ENCODE data around the gene CEP68.
"Not testable (repeated sequence)": the region's sequence is repeated elsewhere in the genome, so short reads cannot be mapped to it uniquely, and the experiment has no call there.

The CEP68 gene

DNA sequence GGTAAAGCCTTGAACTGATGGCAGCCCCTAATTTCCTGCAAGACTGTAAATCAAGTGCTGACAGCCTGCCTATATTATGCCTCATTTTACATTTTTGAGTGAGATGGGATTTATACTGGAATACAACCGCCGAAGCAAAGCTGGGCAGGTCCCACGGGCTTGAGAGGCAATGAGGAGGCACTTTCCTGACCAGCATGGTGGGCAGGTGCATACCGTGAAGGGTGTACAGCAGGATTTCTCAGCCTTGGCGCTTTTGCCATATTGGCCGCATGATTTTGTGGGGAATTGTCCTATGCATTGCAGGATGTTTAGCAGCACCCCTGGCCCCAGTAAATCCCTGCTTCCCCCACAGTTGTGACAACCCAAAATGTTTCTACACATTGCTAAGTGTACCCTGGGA lies 22.8 kb downstream of the CEP68 start:
- no peak for DNase-seq (ENCODE audit: low spot score)

DNA sequence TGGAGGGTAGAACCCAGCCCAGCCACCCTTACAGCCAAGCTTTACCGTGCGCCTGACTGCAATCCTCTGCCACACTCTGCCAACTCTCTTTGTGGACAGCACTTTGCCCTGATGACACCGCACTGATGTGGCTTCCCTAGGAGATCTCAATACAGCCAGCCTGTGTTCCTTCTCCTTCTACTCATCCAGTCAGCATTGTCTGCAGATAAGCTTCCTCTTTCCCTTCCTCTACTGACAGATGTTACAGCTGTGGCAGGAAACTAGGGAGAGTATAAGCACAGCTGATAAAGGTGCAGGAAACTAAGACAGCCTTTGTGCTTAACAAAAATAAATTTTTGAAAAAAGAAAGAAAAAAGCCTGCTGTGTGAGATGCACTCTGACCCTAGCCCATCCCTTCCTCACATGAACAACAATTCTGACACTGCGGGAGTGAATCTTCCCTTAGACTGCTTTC lies 25.0 kb downstream of the CEP68 start:
- no peak for DNase-seq (ENCODE audit: low spot score)

DNA sequence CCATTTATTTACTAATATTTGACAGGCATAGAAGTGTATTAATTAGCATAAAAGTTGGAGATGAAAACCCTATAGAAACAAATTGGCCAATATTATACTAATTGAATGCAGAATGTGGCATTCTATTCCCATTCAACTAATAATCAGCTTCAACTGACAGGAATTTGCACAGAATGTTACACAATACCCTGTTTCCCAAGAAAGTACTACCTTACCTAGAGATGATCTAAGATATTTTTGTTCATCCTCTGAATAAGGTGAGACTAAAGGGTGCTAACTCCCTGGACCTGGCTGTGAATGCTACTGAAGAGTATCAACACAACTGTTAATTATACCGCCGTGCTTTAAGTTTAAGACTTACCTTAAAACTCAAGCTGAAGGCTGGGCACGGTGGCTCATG lies 28.9 kb downstream of the CEP68 start:
- DNase-seq (ENCODE audit: low spot score): no peak

DNA sequence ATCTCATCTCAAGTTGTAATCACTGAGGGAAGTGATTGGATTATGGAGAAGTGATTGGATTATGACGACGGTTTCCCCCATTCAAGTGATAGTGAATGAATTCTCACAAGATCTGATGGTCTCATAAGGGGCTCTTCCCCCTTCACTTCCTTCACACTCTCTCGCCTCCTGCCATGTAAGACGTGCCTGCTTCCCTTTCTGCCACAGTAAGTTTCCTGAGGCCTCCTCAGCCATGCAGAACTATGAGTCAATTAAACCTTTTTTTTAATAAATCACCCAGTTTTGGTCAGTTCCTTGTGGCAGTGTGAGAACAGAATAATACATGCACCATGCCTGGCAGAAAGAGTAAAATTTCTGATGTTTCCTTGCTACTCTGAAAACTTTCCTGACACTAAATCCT lies 36.6 kb downstream of the CEP68 start:
- no peak for DNase-seq (ENCODE audit: low spot score)

DNA sequence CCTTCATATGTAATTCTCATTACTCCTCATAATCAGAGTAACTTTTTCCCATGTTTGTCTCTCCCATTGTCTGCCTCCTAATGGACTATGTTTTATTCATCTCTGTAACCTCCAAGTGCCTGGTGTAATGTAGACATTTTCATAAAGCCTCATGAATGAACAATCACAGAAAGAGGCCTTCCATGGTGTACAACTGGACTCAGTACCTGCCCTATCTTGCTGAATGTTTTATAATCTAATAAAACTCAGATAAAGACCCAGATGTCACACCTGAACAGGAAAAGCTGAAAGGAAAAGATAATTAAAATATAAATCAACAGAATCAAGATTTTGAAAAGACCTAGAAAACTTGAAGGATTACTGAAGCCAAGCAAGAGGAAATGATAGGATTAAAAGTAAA lies 37.0 kb downstream of the CEP68 start:
- DNase-seq (ENCODE audit: low spot score): no peak

DNA sequence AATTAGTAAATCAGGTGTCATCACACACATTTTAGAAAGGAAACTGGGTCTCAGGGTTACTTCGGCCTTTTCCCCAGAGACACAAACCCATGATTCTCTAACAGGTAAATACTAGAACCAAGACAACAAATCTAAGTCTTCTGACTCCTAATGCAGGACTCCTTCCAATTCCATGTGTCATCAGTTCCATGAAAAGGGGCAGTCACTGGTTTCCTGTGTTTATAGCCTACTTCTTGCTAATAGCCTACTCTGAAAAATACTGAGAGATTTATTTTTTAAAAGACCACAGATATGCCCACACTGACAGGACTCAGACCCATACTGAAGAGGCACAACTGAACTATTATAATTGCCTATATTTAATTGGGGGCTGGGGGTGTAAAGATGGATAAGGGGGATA lies 40.7 kb downstream of the CEP68 start:
- no peak for DNase-seq (ENCODE audit: low spot score)

DNA sequence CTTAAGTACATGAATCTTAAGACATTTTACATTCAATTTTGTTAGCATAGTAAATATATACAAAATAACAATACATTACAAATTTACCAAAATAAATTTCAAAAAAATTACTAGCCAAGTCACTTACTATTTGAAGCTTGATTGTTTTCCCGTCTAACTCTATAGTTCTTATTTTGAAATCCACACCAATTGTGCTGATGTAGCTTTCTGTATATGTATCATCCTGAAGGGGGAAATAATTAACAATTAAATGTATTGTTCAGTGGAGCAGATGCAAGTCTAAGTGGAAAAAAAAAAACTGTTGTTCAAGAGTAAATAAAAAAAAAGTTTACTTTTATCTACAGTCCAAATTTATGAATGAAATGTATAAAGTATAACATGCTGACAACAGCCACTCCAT lies 41.6 kb downstream of the CEP68 start:
- DNase-seq (ENCODE audit: low spot score): no peak

DNA sequence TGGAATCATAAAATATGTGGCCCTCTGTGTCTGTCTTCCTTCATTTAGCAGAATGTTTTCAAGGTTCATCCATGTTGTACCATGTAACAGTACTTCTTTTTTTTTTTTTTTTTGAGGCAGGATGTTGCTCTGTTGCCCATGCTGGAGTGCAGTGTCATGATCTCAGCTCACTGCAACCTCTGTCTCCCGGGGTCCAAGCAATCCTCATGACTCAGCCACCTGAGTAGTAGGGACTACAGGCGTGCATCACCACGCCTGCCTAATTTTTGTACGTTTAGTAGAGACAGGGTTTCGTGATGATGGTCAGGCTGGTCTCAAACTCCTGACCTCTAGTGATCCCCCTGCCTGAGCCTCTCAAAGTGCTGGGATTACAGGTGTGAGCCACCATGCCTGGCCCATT lies 42.5 kb downstream of the CEP68 start:
- no peak for DNase-seq (ENCODE audit: low spot score)

DNA sequence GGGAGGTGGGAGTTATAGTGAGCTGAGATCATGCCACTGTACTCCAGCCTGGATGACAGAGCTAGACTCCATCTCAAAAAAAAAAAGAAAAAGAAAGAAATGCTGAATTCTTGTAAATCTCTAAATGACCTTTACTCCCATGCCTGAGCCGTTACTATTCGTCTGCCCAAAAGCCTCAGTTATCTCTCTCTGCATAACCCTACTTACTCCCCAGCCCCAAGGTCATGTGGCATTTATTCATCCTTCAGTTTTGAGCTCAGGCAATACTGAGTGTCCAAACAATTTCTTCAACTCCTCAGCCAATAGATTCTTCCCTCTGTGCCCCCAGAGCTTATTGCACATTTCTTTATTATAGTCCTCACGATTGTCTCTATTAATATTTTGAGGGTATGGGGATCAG lies 44.9 kb downstream of the CEP68 start:
- DNase-seq (ENCODE audit: low spot score): no peak

DNA sequence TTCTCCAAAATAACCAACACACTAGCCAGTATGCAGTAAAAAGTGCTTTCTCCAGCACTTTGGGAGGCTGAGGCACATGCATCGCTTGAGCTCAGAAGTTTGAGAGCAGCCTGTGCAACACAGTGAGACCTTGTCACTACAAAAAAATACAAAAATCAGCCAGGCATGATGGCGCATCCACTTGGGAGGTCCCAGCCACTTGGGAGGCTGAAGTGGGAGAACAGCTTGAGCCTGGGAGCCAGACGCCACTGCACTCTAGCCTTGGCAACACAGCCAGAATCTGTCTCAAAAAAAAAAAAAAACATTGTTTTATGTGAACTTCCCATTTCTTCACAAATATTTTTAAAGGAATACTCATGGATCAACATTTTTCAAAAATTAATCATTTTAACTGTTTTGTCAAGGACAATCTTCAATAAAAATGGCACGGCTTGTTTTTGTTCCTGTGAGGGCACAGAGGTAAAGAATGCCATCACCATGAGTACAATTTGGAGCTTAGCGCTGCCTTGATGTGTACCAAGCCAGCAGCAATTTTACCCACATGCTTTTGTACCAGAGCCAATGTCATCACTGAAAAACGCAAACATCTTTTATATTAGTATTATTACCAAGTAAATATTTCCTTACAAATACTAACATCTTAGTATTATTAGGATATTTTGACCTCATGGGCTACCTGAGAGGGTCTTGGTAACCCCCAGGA lies 46.9 kb downstream of the CEP68 start:
- peak; percentile 25 for DNase-seq (ENCODE audit: low spot score)

DNA sequence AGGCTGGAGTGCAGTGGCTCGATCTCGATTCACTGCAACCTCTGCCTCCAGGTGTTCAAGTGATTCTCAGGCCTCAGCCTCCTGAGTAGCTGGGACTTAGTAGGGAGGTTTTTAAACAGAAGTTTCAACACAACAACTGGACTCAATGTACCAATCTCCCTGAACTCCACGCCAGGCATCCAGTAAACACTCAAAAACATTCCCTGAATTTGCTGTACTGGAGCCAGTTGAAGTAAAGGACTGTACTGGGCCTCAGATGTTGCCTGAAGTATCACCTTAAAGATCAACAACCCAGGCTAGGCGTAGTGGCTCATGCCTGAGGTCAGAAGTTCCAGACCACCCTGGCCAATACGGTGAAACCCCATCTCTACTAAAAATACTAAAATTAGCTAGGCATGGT lies 51.3 kb downstream of the CEP68 start:
- DNase-seq (ENCODE audit: low spot score): no peak

DNA sequence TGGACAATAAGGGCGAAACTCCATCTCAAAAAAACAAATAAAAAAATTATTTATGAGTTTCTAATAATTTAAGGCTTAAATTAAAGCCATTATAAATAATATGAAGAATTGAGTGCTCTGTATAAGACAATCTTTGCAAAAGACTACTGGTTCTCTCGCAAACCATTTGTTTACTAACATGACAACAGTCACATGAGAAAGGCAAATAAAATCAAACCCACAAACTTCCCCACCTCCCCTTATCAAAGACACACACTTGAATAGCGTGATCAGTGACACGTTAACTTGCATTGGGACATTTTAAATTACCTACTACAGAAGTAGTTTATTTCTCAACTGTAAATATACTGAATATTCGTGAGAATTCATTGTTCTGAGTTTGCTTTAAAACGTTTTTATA lies 52.6 kb downstream of the CEP68 start:
- no peak for DNase-seq (ENCODE audit: low spot score)

DNA sequence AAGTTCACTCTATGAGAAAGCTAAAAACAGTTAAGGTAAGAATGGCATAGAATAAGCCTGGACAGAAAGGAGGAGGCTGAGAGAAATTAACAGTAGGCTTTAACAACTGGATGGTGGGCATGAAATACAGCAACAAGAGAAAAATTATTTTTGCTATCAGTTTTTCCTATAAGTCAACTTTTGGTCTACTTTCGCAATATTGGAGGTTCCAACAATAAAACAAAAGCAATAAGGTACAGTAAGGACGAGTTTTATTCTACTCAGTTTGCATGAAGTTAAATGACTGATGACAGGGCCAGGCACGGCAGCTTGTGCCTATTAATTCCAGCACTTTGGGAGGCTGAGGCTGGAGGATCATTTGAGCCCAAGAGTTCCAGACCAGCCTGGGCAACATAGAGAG lies 56.4 kb downstream of the CEP68 start:
- no peak for DNase-seq (ENCODE audit: low spot score)

DNA sequence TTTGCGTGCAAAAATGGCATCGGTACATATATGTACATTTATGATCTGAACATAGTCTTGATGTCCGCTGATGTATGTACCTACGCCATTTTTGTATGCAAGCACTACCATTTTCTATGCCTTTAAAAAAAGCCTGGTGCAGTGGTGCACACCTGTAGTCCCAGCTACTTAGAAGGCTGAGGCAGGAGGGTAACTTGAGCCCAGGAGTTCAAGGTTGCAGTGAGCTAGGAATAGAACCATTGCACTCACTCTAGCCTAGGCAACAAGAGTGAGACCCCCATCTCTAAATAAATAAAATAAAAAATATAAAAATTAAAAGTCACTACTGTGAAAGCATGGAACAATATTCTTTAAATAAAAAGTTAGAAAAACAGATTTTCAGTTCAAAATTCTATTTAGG lies 57.0 kb downstream of the CEP68 start:
- DNase-seq (ENCODE audit: low spot score): no peak

DNA sequence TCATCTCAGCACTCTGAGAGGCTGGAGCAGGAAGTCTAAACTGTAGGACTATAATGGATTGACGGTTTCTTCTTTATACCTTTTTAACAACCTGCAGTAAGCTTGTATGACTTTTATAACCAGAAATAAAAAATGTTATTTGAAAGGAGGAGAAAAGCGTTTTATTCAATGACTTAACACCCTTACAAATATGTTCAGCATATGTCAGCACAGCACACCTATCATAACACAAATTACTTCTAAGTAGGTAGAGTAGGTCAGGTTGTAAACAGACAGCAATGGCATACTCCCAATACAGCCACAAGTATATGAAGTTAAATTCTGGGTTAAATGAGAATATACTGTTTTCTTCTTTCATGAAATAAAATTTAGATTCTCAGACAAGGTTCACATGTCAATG lies 57.6 kb downstream of the CEP68 start:
- no peak for DNase-seq (ENCODE audit: low spot score)

DNA sequence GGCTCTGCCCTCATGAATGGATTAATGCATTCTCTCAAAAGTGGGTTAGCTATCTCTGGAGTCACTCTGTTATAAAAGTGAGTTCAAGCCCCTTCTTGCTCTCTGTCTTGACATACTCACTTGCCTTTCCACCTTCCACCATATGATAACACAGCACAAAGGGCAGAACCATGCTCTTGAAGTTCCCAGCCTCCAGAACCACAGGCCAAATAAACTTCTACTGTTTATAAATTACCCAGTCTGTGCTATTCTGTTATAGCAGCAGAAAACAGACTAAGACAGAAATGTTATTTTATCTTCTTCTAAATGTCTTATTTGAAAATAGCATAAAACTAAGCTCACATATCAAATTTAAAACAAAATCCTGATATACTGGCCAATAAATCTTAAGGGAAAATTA lies 58.7 kb downstream of the CEP68 start:
- no peak for DNase-seq (ENCODE audit: low spot score)

DNA sequence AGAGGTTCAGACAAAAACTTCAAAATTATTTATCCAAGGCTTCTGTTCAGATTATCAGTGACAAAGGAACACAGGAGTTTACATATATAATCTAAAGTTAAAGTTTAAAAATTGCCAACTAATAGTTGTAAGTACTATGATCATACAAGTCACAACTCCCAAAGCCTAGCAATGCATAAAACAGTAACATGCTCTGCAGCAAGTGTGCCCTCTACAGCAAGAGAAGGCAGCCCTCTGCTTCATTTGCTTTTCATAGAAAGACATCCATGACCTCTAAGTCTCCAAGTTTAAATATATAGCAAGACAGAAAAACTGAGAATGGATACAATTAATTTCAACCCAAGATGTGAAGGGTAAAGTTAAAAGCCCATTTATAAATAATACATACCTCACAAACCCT lies 60.4 kb downstream of the CEP68 start:
- no peak for DNase-seq (ENCODE audit: low spot score)

DNA sequence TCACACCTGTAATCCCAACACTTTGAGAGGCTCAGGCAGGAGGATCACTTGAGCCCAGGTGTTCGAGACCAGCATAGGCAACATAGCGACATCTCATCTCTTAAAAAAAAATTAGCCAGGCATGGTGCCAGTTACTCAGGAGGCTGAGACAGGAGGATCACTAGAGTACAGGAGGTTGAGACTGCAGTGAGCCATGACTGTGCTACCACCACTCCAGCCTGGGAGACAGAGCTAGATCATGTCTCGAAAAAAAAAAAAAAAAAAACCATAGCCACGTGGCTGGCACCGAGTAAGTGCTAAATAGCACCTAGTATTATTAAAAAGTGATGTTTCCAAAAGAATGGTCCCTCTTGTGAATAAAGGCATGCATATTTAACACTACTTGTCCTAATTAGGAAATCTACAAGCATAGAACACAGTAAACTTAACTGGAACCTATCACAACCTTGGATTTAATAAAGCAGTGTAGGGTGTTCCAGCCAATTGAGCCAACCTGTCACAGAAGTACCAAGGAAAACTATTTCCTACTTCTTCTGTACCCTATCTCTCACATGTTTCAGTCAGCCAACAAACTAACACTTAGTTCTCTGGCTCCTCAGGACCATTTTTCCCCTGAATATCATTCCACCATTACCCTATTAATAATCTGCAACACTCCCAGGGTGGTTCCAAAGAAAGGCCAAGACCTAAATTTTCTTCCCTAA lies 64.9 kb downstream of the CEP68 start:
- DNase-seq (ENCODE audit: low spot score): no peak

DNA sequence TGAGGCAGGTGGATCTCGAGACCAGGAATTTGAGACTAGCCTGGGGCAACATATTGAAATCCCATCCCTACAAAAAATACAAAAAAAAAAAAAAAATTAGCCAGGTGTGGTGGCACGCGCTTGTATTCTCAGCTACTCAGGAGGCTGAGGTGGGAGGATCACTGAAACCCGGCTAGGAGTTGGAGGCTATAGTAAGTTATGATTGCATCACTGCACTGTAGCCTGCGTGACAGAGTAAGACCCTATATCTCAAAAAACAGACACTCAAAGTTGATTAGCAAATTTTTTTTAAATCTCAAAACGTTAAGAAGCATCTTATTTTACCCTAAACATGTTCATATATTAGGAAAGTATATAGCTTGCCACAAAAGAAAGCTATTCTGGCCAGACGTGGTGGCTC lies 66.1 kb downstream of the CEP68 start:
- no peak for DNase-seq (ENCODE audit: low spot score)

DNA sequence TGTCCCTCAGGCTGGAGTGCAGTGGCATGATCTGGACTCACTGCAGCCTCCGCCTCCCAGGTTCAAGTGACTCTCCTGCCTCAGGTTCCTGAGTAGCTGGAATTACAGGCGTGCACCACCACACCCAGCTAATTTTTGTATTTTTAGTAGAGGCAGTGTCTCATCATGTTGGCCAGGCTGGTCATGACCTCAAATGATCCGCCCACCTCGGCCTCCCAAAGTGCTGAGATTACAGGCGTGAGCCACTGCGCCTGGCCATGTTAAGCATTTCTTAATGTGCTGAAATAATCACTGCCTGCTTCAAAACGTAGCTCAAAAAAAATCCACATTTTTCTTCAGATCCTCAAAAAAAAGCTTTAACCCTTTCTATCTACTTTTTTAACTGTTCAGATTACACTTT lies 69.2 kb downstream of the CEP68 start:
- not testable (repeated sequence) for DNase-seq (ENCODE audit: low spot score)

DNA sequence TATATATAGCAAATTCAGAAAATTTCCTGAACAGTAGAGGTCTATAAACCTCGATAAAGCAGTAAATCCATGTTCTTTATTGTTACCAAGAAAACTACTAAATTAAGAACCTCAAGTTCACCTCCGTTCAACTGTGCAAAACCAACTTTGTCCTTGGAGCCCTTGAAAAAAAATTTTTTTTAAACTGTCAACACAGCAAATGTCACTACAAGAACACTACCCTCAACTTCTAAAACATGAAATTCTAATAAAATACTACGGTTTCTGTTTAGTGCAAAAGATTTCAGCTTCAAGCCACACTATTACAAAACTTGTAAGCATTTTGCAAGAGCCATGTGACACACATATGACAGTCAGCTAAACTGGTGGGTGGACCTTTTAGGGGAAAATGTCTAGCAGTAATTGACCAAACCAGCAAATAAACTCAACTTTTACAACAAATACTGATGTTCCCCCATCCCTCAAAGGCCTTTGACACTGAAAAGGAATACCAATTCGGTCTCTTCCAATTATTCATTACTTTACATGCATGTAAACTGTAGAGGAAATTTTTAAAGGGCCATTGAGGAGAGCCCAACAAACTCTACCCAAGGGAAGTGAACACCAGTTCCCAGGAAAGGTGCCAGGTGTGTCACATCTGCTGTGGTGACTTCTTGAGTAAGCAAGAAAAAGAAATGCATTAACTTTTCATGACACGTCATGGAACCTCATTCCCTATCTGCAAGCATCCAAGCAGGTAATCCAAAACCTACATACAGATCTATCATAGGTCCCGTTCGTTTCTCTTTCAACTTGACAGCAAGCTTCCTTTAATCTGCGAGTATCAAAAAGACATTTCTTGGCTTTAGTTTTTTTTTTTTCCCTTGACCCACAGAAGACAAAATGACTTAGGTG lies 72.3 kb downstream of the CEP68 start:
- DNase-seq (ENCODE audit: low spot score): no peak

DNA sequence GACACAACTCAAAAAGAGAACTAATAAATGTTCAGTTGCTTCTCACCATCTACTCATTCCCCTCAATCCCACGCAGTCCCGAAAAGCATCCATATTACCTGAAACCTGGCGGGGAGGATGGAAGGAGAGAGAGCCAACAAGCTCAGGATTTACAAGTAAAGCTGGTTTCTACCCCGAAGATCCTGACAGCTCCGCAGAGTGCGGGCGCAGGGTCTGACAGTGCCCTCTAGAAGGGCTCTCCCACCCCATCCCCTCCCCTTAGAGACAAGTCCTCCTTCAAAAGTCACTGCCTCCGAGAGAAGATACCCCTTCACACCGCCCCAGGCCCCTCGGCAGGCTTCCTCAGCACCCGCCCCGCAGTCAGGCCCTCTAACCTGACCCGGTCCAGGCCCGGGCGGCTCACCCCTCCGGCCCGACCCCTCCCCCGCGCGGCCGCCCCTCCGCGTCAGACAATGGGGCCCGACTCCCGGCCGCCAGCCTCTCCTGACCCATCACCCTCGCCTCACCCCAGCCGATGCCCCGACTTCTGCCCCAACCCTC lies 73.1 kb downstream of the CEP68 start:
- DNase-seq (ENCODE audit: low spot score): peak; percentile 17
